Body of pancreas (tissue), 4 donors: ENCODE results near the gene RABGEF1. TPM values are rescaled to one million over a fixed set of nuclear protein-coding genes. Genes with fewer than 3 reads are reported as not detected.
"Not testable (repeated sequence)": the region's sequence is repeated elsewhere in the genome, so short reads cannot be mapped to it uniquely, and the experiment has no call there.

ENCODE experiments used
- ATAC-seq: fragments of 150-250 bp; one replicate; pipeline ENCODE4 v1.9.1; 2016
- DNase-seq, 4 donors: peaks; one replicate each; pipeline ENCODE4 v3.0.0-alpha.2; 2019
- H3K27ac ChIP-seq, 4 donors: fragments of 200-600 bp; sonication (generic); 1 replicate in 3 of 4; 2 replicates in 1 of 4; pipeline versions ENCODE4 v1.5.1 to v1.6.1; 2016 to 2019; ENCODE audit warnings: mild to moderate bottlenecking in 1 of 4, mixed read lengths in 1 of 4, moderate library complexity in 1 of 4
- H3K27me3 ChIP-seq, 2 donors: fragments of 200-600 bp; sonication (generic); one replicate each; pipeline ENCODE4 v1.6.0; 2016; ENCODE audit warnings: mild to moderate bottlenecking in 1 of 2
- H3K36me3 ChIP-seq, 2 donors: fragments of 200-600 bp; sonication (generic); replicated peaks in 1 of 2; 2 replicates each; pipeline ENCODE4 v1.5.1; 2016; ENCODE audit warnings: low read depth in 2 of 2; ENCODE audit not compliant: insufficient read depth in 1 of 2
- H3K4me1 ChIP-seq: fragments of 200-600 bp; sonication (generic); one replicate; pipeline ENCODE4 v1.6.0; 2016
- H3K4me3 ChIP-seq, 2 donors: fragments of 200-600 bp; sonication (generic); 1 replicate in 1 of 2; 2 replicates in 1 of 2; pipeline ENCODE4 v1.5.1; 2016 to 2019
- H3K9me3 ChIP-seq, 3 donors: fragments of 200-600 bp; sonication (generic); 1 replicate in 2 of 3; 2 replicates in 1 of 3; pipeline ENCODE4 v1.5.1; 2016
- POLR2A ChIP-seq, 3 donors: fragments of 450-650 bp; IDR thresholded peaks; one replicate each; pipeline ENCODE4 v1.6.1; 2016; ENCODE audit warnings: antibody characterized with exemption in 3 of 3, mild to moderate bottlenecking in 2 of 3
- WGBS, 2 donors: methylation state at CpG; one replicate each; pipeline ENCODE4 v1.1.5; 2017; 5-methylcytosine and 5-hydroxymethylcytosine counted together
- intact Hi-C: fragments of 100-400 bp; cut with DNase I; formaldehyde crosslinking; loops from one replicate; pipeline ENCODE4 v1.15.1; 2023
- total RNA-seq, 2 donors: library from RNA; depleted of rRNA; stranded (reverse); fragments of >200 nt; gene quantifications; one replicate each; pipeline ENCODE4 v1.1.0, GENCODE V29; 2016
- TF ChIP-seq, protein P1 (sequence below), 7 experiments: fragments of 450-650 bp in 4 of 7; fragments of 200-600 bp in 3 of 7; sonication (generic) in 3 of 7; IDR thresholded peaks; one replicate each; pipeline ENCODE4 v1.5.1; 2016 to 2019; ENCODE audit warnings: antibody characterized with exemption in 7 of 7

RABGEF1 gene
- total RNA-seq, 2 donors from 2014 or later: 21.8 to 28.3 TPM

DNA sequence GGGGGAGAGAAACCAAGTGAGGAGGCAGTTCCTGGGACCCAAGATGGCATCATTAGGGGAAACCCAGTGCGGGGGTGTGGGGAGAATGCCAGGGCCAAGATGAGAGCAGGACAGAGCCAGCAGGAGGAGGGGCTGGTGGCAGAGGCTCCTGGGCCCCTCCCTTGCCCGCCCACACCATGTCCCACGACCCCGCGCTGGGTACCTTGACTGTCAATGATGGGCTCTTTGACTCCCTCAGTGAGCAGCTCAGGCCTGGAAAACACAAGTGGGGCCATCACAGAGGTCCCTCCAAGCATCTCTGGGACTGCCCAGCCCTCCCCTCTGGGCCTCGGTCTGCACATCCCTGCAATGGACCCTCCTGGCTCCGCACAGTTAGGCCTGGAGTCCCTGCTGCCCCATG lies 75.4 kb downstream of the RABGEF1 start:
- H3K4me1 ChIP-seq: no peaks in the 10 kb centered on the region
- 76 to 100% methylated on average over 1 to 7 of the region's 7 CpGs for WGBS, 2 donors
- TF ChIP-seq, protein P1, sequence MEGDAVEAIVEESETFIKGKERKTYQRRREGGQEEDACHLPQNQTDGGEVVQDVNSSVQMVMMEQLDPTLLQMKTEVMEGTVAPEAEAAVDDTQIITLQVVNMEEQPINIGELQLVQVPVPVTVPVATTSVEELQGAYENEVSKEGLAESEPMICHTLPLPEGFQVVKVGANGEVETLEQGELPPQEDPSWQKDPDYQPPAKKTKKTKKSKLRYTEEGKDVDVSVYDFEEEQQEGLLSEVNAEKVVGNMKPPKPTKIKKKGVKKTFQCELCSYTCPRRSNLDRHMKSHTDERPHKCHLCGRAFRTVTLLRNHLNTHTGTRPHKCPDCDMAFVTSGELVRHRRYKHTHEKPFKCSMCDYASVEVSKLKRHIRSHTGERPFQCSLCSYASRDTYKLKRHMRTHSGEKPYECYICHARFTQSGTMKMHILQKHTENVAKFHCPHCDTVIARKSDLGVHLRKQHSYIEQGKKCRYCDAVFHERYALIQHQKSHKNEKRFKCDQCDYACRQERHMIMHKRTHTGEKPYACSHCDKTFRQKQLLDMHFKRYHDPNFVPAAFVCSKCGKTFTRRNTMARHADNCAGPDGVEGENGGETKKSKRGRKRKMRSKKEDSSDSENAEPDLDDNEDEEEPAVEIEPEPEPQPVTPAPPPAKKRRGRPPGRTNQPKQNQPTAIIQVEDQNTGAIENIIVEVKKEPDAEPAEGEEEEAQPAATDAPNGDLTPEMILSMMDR (IDR thresholded peaks at IDR 0.05): no peak
- TF ChIP-seq POLR2A (IDR thresholded peaks at IDR 0.05): no peak
- intact Hi-C loops: no loop called here
- no peak overlapping the region for H3K27ac ChIP-seq
- ATAC-seq (no peak), DNase-seq (no peak)
- H3K27me3 ChIP-seq: no peaks in the 10 kb centered on the region
- no peaks in the 10 kb centered on the region for H3K9me3 ChIP-seq
- H3K36me3 ChIP-seq: peaks cover 0 to 1% of the 10 kb centered on the region in 2 donors
- no peak overlapping the region for H3K4me3 ChIP-seq

DNA sequence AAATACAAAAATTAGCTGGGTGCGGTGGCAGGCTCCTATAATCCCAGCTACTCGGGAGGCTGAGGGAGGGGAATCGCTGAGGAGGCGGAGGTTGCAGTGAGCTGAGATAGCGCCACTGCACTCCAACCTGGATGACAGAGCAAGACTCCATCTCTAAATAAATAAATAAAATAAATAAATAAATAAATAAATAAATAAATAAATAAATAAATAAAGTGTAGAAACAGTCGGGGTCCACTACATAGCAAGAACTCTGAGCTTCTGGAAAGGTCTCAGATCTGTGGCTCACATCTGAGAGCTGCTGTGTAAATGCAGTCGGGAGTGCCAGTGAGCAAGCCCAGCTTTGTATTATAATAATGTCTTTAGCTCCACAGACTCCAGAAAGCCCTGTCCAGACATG lies 76.1 kb downstream of the RABGEF1 start:
- H3K4me1 ChIP-seq, intact Hi-C loops, H3K27me3 ChIP-seq, DNase-seq, H3K27ac ChIP-seq, H3K9me3 ChIP-seq, H3K4me3 ChIP-seq, ATAC-seq, H3K36me3 ChIP-seq: not testable (repeated sequence)
- WGBS, 2 donors: 83 to 87% methylated on average over 7 of the region's 7 CpGs

DNA sequence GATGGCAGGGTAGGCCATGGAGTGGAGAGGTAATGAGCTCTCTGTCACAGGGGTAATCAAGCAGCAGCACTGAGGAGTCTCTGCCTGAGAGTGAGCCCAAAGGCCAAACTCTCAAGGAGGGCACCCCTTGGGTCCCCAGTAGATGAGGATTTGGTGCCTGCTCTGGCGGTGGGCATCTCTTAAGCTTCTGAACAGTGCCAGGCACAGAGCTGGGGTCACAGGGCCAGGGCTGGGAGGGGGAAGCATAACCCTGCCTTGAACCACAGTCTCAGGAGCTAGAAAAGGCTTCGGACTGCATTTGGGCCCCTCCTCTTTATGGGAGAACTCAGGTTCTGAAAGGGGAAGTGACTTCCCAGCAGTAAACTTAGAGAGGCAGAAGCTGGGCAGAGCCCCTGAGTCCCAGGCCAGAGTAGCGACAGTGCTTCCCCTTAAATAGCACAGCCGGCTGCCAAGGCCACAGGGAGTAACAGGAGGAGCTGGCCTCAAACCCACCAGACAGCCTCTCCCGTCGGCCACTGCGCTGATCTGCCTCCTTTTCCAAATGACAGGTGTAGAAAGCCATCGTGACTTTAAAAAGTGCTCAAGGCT lies 76.8 kb downstream of the RABGEF1 start:
- H3K27me3 ChIP-seq, DNase-seq, intact Hi-C loops, H3K9me3 ChIP-seq, H3K36me3 ChIP-seq, H3K4me1 ChIP-seq, H3K4me3 ChIP-seq, ATAC-seq, H3K27ac ChIP-seq: not testable (repeated sequence)
- WGBS, 2 donors: 36% methylated on average over 6 of the region's 8 CpGs; no CpG with 5 or more reads in 1 of the 2 donors

DNA sequence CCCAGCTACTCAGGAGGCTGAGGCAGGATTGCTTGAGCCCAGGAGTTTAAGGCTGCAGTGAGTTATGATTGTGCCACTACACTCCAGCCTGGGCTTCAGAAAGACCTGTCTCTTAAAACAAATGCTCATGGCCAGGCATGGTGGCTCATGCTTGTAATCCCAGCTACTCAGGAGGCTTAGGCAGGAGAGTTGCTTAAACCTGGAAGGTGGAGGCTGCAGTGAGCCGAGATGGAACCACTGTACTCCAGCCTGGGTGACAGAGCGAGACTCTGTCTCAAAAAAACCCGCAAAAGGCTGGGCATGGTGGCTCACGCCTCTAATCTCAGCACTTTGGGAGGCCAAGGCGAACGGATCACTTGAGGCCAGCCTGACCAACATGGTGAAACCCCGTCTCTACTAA lies 77.4 kb downstream of the RABGEF1 start:
- H3K27me3 ChIP-seq, ATAC-seq, H3K36me3 ChIP-seq, H3K27ac ChIP-seq, H3K4me1 ChIP-seq, intact Hi-C loops, H3K4me3 ChIP-seq, DNase-seq, H3K9me3 ChIP-seq: not testable (repeated sequence)
- WGBS, 2 donors: 78% methylated on average over 7 of the region's 7 CpGs; no CpG with 5 or more reads in 1 of the 2 donors

DNA sequence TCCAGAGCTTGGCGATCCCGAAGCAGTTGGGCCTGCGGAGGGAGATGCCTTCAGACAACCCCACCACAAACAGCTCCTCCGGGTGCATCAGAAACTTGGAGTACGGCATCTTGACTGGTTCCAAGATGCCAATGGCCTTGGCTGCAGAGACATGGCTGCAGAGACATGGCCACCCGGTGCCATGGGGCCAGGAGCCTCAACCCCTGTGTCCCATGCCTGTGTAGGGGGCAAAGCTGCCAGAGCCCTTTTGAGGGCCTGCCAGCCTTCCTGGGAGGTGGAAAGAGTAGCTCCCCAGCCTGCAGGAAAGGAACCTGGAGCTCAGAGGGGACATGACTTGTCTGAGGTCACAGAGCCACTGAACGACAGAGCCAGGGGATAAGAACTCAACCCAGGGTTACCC lies 83.5 kb downstream of the RABGEF1 start:
- H3K36me3 ChIP-seq: no peaks in the 10 kb centered on the region
- no peak for TF ChIP-seq POLR2A (IDR thresholded peaks at IDR 0.05)
- TF ChIP-seq, protein P1 (IDR thresholded peaks at IDR 0.05): no peak
- H3K27ac ChIP-seq: no peak overlapping the region
- H3K4me1 ChIP-seq: no peaks in the 10 kb centered on the region
- no peaks in the 10 kb centered on the region for H3K27me3 ChIP-seq
- ATAC-seq (no peak), DNase-seq (no peak)
- H3K9me3 ChIP-seq: no peaks in the 10 kb centered on the region
- 74% methylated on average over 7 of the region's 7 CpGs; no CpG with 5 or more reads in 1 of the 2 donors for WGBS, 2 donors
- intact Hi-C loops: no loop called here
- H3K4me3 ChIP-seq: no peak overlapping the region

DNA sequence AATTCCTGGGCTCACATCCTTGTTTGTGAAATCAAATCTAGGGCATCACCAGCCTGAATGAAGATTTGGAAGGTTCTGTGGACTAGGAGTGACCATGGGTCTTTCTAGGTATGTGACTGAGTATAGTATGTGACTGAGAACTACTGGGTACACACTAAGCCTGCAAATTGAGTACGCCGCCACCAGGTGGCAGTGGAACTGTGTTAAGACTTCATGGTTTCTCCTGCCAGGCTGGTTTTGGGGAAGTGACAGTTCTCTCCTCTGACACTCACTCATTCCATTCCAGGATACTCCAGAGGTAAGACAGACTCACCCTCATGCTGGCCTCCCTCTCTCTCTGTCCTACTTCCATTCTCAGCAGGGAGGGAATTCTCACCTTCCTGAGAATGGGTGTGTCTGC lies 85.0 kb downstream of the RABGEF1 start:
- ATAC-seq, intact Hi-C loops, H3K27ac ChIP-seq, H3K9me3 ChIP-seq, H3K4me3 ChIP-seq, H3K4me1 ChIP-seq, H3K27me3 ChIP-seq, H3K36me3 ChIP-seq: not testable (repeated sequence)
- TF ChIP-seq, protein P1 (IDR thresholded peaks at IDR 0.05): peak in 1 of 7 experiments; percentile 18
- WGBS, 2 donors: 40 to 56% methylated on average over 2 of the region's 2 CpGs
- peak in 2 of 4 donors; percentile 19 to 30 for DNase-seq
